Measurements from ENCODE around the gene HS2ST1. TPM values are rescaled to one million over a fixed set of nuclear protein-coding genes. Genes with fewer than 3 reads are reported as not detected.

HS2ST1 gene
- total and polyA plus RNA-seq, 12 donors, result 2.4 to 21.4 (median 13.6) TPM

- intact Hi-C loops (cut with DNase I), result loop anchor here in 1 of 10 donors (5.0 kb wide), 1 partner anchor 135 kb away; no protein-coding TSS in a partner anchor
- H3K9me3 ChIP-seq, result no peaks in the 10 kb centered on the region
- no peaks in the 10 kb centered on the region for H3K27me3 ChIP-seq
- ATAC-seq (no peak), DNase-seq (no peak)
- no peaks in the 10 kb centered on the region for H3K36me3 ChIP-seq
- TF ChIP-seq CTCF (IDR thresholded peaks at IDR 0.05), result no peak
- WGBS, 2 donors, result 48 to 97% methylated on average over 2 of the region's 2 CpGs
- H3K4me3 ChIP-seq, result no peak overlapping the region
- peaks cover 0 to 35% (median 18%) of the 10 kb centered on the region in 9 donors for H3K4me1 ChIP-seq
- no peak overlapping the region for H3K27ac ChIP-seq
Observed at GRCh38 chr1:87146986-87147385, 232.6 kb downstream of the HS2ST1 start.

GRCh38 chr1:87147851-87148250, 233.4 kb downstream of the HS2ST1 start:
- no peak overlapping the region for H3K4me3 ChIP-seq
- no peaks in the 10 kb centered on the region for H3K27me3 ChIP-seq
- H3K4me1 ChIP-seq, result peaks cover 2 to 43% (median 23%) of the 10 kb centered on the region in 9 donors
- no peak for TF ChIP-seq CTCF (IDR thresholded peaks at IDR 0.05)
- no peaks in the 10 kb centered on the region for H3K36me3 ChIP-seq
- no peaks in the 10 kb centered on the region for H3K9me3 ChIP-seq
- intact Hi-C loops (cut with DNase I), result loop anchor here in 1 of 10 donors (5.0 kb wide), 1 partner anchor 134 kb away; no protein-coding TSS in a partner anchor
- H3K27ac ChIP-seq, result no peak overlapping the region
- WGBS, 2 donors, result 62 to 98% methylated on average over 3 of the region's 3 CpGs
- no peak for DNase-seq
- ATAC-seq, result no peak

- Histone ChIP-seq H3K36me3 (no peaks in the 10 kb centered on the region), H3K9me3 (no peaks in the 10 kb centered on the region), H3K4me1 (peaks cover 2 to 44% (median 23%) of the 10 kb centered on the region in 9 donors), H3K27me3 (no peaks in the 10 kb centered on the region), H3K4me3 (no peak overlapping the region), H3K27ac (peak overlapping the region in 7 of 10 donors; percentile 14 to 59 (median 45))
- intact Hi-C loops (cut with DNase I), result loop anchor here in 1 of 10 donors (5.0 kb wide), 1 partner anchor 134 kb away; no protein-coding TSS in a partner anchor
- no peak for ATAC-seq
- TF ChIP-seq CTCF (IDR thresholded peaks at IDR 0.05), result no peak
- 92 to 99% methylated on average over 4 of the region's 4 CpGs for WGBS, 2 donors
- DNase-seq, result no peak
Observed at GRCh38 chr1:87148661-87149060, 234.2 kb downstream of the HS2ST1 start.

- WGBS, 2 donors, result 74 to 77% methylated on average over 7 of the region's 7 CpGs
- no peaks in the 10 kb centered on the region for H3K36me3 ChIP-seq
- peaks cover 2 to 44% (median 23%) of the 10 kb centered on the region in 9 donors for H3K4me1 ChIP-seq
- peak overlapping the region in 8 of 10 donors; percentile 14 to 59 (median 43) for H3K27ac ChIP-seq
- DNase-seq (no peak), ATAC-seq (no peak)
- no peak for TF ChIP-seq CTCF (IDR thresholded peaks at IDR 0.05)
- no peaks in the 10 kb centered on the region for H3K27me3 ChIP-seq
- intact Hi-C loops (cut with DNase I), result loop anchor here in 6 of 10 donors (5.0 to 10.0 kb wide), 8 partner anchors 125 to 915 kb away; no protein-coding TSS in a partner anchor
- H3K4me3 ChIP-seq, result no peak overlapping the region
- H3K9me3 ChIP-seq, result no peaks in the 10 kb centered on the region
Observed at GRCh38 chr1:87149241-87150041, 235.0 kb downstream of the HS2ST1 start.

Measured in heart right ventricle (tissue), 16 donors.